ENCODE data around the gene DNAJC22.
"Not testable (repeated sequence)": the region's sequence is repeated elsewhere in the genome, so short reads cannot be mapped to it uniquely, and the experiment has no call there.

DNAJC22 gene

DNA sequence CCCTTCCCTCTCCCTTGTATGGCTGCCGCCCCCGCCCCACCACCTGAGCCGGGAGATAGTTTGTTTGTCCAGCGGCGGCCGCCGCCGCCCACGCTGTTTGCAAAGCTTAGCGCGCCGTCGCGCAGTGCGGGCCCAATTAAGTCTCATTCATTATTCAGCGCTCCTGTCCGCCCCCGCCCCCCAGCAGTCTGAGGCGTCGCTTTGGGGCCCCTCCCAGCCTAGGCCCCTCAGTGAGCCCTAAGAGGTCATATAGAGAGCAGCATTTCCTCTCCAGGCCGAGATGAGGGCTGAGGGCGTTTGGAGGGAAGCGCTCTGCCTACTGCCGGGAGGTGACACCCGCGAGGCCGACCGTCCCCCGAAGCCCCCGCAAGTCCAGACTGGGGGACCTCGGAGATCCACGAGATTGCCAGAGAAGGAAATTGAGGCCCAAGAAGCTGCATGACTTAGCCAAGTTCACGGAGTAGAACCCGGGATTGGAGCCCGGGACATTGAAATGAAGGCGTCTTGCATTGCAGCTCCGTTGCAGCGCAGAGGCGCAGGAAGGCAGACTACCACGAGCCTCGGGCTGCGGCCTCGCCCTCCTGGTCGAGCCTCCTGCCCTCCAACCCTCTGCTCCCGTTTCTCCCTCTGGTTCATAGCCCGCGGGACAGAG lies at the start of gene DNAJC22:
DNAJC22 (plus strand) TSS at position 230 of the 652 bp plus-strand sequence. CDS start 1,985 bp downstream, outside the sequence.
- peak; percentile 32 for DNase-seq (ENCODE audit: low spot score)

DNA sequence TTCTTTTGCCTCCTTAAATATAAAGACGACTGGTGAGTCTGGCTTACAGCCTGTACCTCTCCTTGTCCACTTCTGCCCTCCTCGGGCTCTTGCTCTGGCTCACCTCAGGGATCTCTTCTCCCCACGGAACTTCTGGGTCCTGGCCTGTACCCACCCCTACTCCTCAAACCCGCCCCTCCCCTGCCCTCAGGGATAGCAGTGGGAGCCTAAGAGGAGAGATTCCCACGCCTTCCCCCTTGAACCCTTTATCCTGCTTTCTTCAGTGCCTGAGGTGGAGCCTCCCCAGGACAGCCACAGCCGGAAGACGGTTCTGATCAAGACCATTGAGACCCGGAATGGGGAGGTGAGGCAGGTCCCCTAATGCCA lies 49.0 kb upstream of the DNAJC22 start:
- DNase-seq (ENCODE audit: low spot score) = no peak

DNA sequence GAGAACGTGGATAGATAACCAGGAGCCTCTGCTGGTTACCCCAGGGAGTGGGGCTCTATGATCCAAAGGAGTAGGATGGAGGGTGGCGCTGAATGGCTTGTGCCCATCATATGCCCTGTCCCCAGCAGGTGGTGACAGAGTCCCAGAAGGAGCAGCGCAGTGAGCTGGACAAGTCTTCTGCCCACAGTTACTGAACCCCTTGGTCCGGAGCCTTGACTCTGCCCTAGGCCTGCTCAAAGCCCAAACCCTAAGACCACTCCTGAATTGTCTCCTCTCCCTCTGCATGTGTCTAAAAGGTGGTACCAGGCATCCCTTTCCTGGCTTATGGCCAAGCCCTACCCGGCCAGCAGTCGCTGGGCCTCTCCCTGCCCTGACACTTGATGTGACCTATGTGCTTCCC lies 48.5 kb upstream of the DNAJC22 start:
- no peak for DNase-seq (ENCODE audit: low spot score)

DNA sequence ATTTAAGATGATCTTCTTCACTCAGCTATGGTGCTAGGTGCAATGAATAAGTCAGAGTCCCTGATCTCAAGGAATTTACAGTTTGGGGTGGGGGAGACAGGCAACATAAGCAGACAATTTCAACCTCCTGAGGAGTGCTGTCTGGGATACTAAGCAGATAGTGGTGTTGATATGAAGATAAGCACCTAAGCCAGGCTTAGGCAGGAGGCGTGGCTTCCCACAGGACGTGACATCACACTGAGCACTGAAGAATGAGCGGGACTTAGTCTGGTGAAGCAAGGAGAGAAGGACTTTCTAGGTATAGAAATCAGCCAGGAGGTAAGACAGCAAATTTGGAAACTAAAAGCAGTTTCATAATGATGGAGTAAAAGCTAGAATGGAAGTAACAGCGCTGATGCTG lies 44.9 kb upstream of the DNAJC22 start:
- no peak for DNase-seq (ENCODE audit: low spot score)

DNA sequence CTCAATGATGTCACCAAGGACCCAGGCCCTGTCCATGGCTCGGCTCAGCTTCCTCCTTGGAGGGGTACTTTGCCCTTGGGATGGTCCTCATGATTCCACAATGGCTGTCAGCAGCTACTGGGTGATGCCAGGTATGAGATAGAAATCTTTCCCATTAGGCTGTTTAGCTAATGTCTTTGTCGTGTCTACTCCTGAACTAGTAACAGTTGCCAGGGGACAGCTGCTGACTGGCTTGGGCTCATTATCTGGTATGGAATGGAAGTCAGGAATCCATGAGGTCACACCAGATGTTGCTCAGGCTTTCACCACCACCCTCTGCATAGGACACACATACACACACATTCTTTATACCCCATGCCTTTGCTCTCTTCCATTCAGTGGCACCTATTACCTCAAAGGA lies 42.5 kb upstream of the DNAJC22 start:
- DNase-seq (ENCODE audit: low spot score) = peak; percentile 67

DNA sequence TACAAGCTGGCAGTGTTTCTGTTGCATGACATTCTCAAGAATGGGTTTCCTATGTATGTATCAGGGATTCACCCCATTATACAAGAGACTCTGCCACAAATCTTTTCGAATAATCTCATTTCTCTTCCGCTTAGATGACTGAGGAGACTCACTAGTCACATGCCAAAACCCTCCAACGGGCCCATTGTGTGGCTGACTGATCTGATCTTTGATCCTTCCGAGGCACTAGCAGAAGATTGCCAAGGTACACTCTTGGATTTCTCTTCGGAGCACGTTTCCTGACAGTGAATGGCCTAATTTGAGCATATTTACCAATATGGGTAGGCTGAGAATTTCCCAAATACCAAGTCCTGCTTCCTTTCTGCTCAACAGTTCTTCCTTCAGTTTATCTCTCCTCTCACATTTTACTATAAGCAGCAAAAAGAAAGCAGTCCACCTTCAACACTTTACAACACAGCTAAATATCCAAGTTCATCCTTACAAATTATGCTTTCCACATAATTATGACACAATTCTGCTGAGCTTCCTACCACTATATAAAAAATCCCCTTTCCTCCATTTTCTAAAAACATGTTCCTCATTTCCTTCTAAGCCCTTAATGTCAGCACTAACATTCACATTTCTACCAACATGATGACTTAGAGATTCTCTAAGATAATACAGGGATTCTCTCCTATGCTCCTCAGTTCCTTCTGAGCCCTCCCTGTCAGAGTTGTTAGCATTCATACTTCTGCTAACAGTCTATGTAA lies 40.8 kb upstream of the DNAJC22 start:
- no peak for DNase-seq (ENCODE audit: low spot score)

DNA sequence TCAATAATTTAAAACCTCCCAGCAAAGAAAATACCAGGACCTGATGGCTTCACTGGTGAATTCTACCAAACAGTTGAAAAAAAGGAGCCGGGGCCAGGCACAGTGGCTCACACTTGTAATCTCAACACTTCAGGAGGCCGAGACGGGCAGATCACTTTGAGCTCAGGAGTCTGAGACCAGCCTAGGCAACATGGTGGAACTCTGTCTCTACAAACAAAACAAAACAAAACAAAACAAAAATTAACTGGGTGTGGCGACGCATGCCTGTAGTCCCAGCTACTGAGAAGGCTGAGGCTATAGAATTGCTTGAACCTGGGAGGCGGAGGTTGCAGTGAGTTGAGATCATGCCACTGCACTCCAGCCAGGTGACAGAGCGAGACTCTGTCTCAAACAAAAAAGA lies 37.3 kb upstream of the DNAJC22 start:
- no peak for DNase-seq (ENCODE audit: low spot score)

DNA sequence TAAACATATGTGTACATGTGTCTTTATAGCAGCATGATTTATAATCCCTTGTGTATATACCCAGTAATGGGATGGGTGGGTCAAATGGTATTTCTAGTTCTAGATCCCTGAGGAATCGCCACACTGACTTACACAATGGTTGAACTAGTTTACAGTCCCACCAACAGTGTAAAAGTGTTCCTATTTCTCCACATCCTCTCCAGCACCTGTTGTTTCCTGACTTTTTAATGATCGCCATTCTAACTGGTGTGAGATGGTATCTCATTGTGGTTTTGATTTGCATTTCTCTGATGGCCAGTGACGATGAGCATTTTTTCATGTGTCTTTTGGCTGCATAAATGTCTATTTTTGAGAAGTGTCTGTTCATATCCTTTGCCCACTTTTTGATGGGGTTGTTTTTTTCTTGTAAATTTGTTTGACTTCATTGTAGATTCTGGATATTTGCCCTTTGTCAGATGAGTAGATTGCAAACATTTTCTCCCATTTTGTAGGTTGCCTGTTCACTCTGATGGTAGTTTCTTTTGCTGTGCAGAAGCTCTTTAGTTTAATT lies 36.2 kb upstream of the DNAJC22 start:
- DNase-seq (ENCODE audit: low spot score) = not testable (repeated sequence)

DNA sequence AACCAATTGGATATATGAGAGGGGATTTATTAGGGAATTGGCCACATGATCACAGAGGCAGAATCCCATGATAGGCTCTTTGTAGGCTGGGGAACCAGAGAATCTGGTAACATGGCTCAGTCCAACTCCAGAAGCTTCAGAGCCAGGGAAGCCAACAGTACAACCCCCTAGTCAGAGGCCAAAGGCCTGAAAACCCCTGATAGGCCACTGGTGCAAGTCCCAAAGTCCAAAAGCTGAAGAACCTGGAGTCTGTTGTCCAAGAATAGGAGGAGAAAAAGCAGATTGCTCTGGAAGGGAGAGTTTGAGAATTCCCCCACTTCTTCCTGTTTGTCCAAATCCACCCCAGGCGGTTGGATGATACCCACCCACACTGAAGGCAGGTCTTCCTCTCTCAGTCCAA lies 31.9 kb upstream of the DNAJC22 start:
- no peak for DNase-seq (ENCODE audit: low spot score)

DNA sequence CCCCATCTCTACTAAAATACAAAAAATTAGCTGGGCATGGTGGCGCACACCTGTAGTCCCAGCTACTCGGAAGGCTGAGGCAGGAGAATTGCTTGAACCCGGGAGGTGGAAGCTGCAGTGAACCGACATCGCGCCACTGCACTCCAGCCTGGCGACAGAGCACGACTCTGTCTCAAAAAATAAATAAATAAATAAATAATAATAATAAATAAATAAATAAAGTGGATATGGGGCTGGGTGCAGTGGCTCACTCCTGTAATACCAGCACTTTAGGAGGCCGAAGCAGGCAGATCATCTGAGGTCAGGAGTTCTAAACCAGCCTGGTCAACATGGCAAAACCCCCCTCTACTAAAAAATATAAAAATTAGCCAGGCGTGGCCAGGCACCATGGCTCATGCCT lies 29.6 kb upstream of the DNAJC22 start:
- DNase-seq (ENCODE audit: low spot score) = not testable (repeated sequence)

DNA sequence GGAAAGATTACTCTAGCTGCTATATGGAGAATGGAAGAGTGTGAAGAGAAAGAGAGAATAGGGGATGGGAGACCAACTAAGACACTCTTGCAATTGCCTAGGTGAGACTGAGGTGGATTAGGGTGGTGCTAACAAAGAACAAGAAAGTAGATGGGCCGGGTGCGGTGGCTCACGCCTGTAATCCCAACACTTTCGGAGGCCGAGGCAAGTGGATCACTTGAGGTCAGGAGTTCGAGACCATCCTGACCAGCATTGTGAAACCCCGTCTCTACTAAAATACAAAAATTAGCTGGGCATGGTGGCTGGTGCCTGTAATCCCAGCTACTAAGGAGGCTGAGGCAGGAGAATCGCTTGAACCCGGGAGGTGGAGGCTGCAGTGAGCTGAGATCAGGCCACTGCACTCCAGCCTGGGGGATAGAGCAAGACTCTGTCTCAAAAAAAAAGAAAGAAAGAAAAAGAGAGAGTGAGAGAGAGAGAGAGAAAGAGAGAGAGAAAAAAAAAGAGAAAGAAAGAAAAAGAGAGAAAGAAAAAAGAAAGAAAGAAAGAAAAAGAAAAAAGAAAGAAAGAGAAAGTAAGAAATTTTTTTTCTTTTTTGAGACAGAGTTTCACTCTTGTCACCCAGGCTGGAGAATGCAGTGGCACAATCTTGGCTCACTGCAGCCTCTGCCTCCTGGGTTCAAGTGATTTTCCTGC lies 26.1 kb upstream of the DNAJC22 start:
- not testable (repeated sequence) for DNase-seq (ENCODE audit: low spot score)

DNA sequence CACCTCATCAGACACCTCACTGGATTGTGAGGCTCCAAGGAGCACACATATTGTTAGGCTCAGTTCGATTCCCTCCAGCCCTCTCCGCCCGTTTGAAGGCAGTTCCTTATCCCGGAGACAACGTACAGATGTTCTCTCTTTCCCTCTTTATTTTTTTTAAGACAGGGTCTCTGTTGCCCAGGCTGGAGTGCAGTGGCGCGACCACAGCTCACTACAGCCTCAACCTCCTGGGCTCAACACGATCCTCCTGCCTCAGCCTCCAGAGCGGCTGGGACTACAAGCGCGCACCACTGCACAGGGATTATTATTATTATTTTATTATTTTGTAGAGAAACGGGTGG lies 24.4 kb upstream of the DNAJC22 start:
- DNase-seq (ENCODE audit: low spot score) = no peak

DNA sequence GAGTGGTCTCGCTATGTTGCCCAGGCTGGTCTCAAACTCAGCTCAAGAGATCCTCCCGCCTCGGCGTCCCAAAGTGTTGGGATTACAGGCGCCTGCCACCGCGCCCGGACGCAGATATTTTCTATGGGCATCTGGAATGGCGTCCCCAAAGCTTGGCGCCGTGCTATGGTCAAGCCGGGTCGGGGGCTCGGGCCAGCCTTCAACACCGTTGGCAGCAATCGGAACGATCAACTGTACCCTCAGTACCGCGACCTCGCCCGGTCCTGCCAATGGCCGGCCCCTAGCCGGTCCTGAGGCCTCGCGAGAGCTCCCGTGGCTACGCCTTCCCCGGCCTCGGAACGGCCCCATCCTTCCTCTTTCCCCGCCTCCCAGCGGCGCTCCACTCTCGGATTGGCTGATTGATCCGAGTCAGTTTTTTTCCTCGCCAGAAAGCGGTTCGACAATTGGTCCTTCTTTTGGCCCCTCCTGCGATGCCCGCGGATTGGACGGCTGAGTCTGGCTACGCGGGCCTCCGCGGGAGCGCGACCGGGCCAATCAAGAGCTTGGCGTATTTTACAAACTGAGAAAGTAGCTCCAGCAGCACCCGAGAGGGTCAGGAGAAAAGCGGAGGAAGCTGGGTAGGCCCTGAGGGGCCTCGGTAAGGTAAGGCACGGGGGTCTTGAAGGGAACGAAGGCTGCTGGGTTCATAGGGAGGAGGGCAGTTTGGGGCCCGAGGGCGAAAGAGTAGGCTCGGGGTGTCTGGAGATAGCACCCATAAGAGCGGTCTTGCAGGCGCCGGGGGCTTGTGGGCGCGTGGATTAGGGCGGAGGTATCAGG lies 23.8 kb upstream of the DNAJC22 start, which contains the start of gene TROAP:
TROAP (plus strand) TSS at position 548 of the 816 bp plus-strand sequence. CDS start 354 bp downstream, outside the sequence.
- peak; percentile 99 for DNase-seq (ENCODE audit: low spot score)

DNA sequence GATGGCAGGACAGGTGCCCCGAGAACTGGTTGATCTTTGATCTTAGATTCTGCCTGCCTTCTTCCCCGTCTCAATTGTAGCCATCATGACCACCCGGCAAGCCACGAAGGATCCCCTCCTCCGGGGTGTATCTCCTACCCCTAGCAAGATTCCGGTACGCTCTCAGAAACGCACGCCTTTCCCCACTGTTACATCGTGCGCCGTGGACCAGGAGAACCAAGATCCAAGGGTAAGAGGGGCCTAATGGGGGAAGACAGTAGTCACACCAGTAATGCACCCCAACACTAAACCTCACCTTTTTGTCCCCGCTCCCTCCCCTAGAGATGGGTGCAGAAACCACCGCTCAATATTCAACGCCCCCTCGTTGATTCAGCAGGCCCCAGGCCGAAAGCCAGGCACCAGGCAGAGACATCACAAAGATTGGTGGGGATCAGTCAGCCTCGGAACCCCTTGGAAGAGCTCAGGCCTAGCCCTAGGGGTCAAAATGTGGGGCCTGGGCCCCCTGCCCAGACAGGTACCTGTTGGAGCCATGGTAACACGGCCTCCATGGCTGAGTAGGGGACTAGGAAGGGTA lies 23.1 kb upstream of the DNAJC22 start:
- no peak for DNase-seq (ENCODE audit: low spot score)

DNA sequence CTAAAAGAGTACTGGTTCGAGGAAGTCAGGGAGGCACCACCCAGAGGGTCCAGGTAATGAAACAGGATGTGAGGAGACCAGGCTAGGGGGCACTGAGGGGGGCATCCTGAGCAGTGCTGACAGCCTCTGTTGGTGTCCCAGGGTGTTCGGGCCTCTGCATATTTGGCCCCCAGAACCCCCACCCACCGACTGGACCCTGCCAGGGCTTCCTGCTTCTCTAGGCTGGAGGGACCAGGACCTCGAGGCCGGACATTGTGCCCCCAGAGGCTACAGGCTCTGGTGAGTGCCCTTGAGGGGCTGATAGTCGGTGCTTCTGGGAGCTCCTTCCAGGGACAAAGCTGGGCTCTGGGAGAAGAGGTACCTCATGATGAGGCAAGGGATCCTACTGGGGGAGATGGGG lies 21.1 kb upstream of the DNAJC22 start:
- DNase-seq (ENCODE audit: low spot score) = no peak

DNA sequence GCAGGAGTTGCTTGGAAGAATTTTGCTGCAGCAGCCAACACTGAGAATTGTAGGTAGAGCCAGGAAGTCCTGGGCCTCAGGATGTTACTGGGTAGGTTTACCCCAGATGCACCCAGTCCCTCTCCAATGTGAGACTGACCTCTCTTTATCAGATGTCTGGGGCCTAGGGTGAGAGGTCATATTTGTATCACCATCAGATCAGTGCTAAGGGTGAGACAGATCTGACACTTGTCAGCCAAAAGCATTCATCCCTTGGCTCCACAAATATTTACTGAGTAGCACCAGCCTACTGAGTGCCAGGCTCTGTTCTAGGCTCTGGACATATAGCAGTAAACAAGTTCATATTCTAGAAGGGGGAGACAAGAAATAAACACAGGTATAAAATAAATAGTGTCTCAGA lies 19.3 kb upstream of the DNAJC22 start:
- DNase-seq (ENCODE audit: low spot score) = no peak

DNA sequence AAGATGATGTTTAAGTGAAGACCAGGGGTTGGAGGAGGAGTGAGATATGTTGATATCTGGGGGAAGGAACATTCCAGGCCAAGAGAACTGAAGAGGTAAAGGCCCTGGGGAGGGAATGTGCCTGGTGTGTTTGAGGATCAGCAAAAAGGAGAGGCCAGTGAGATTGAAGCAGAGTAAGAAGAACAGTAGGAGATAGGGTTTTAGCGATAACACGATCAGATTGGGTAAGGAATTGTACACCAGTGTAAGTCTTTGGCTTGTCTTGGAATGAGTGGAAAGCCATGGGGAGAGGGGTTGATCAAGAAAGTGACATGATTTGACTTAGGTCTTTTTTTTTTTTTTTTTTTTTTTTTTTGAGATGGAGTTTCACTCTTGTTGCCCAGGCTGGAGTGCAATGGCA lies 18.8 kb upstream of the DNAJC22 start:
- DNase-seq (ENCODE audit: low spot score) = no peak

DNA sequence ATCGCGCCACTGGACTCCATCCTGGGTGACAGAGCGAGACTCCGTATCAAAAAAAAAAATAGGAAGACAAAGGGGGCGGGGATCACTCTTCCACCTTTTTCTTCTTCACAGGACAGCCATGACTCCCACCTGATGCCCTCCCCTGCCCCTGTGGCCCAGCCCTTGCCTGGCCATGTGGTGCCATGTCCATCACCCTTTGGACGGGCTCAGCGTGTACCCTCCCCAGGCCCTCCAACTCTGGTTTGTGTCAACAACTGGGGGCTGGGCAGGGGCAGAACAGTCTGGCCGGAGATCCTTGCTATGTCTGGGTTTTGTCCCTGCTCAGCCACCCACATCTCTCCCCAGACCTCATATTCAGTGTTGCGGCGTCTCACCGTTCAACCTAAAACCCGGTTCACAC lies 17.9 kb upstream of the DNAJC22 start:
- DNase-seq (ENCODE audit: low spot score) = no peak

DNA sequence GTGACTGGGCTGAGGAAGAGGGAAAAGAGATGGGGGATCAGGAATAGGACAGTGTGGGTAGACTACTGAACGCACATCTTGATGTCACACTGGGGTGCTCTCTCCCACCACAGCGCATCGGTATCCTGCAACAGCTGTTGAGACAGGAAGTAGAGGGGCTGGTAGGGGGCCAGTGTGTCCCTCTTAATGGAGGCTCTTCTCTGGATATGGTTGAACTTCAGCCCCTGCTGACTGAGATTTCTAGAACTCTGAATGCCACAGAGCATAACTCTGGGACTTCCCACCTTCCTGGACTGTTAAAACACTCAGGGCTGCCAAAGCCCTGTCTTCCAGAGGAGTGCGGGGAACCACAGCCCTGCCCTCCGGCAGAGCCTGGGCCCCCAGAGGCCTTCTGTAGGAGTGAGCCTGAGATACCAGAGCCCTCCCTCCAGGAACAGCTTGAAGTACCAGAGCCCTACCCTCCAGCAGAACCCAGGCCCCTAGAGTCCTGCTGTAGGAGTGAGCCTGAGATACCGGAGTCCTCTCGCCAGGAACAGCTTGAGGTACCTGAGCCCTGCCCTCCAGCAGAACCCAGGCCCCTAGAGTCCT lies 16.6 kb upstream of the DNAJC22 start:
- DNase-seq (ENCODE audit: low spot score) = no peak

DNA sequence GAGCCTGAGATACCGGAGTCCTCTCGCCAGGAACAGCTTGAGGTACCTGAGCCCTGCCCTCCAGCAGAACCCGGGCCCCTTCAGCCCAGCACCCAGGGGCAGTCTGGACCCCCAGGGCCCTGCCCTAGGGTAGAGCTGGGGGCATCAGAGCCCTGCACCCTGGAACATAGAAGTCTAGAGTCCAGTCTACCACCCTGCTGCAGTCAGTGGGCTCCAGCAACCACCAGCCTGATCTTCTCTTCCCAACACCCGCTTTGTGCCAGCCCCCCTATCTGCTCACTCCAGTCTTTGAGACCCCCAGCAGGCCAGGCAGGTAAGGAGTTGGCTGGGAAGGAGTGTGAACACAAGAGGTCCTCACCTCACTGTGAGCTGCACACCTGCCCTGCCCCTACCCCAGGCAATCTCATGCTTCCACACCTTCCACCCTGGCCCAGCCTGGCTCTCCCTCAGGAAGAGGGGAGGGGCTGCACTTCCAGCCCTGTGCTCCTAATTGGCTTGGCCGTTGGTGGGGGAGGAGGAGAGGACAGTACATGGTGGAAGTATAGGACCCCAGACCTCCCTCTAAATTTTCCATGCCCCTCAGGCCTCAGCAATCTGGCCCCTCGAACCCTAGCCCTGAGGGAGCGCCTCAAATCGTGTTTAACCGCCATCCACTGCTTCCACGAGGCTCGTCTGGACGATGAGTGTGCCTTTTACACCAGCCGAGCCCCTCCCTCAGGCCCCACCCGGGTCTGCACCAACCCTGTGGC lies 15.9 kb upstream of the DNAJC22 start:
- no peak for DNase-seq (ENCODE audit: low spot score)

Data from GM03348 (cell line).